Stimulated activated naive CD8-positive, alpha-beta T cell treated with anti-CD3 and anti-CD28 coated beads, Interleukin-15, amount 100 ng/mL, for 72 hours (primary cell): ENCODE data around the gene ATP6V1C2.

Source experiments
- ATAC-seq: fragments of 150-1000 bp; cut with Tn5 transposase; 2 replicates; pipeline ENCODE4 v1.10.0; 2021; ENCODE audit warnings: mild to moderate bottlenecking, moderate library complexity
- DNase-seq, 2 donors: peaks; one replicate each; pipeline ENCODE4 v3.0.0; 2021 to 2022
- H3K27ac Mint-ChIP-seq, 2 donors: one replicate each; pipeline ENCODE4 v1.8.0; 2022; ENCODE audit warnings: mild to moderate bottlenecking in 2 of 2, mixed read lengths in 2 of 2, moderate library complexity in 2 of 2
- H3K27me3 Mint-ChIP-seq: one replicate; pipeline ENCODE4 v1.8.0; 2022; ENCODE audit warnings: mixed read lengths
- H3K4me1 Mint-ChIP-seq: one replicate; pipeline ENCODE4 v1.8.0; 2022; ENCODE audit warnings: mild to moderate bottlenecking, mixed read lengths
- H3K4me3 Mint-ChIP-seq, 2 donors: one replicate each; pipeline ENCODE4 v1.8.0; 2022; ENCODE audit warnings: mild to moderate bottlenecking in 2 of 2, mixed read lengths in 2 of 2, moderate library complexity in 1 of 2
- H3K9me3 Mint-ChIP-seq, 2 donors: one replicate each; pipeline ENCODE4 v1.8.0; 2022; ENCODE audit warnings: mixed read lengths in 2 of 2

The ATP6V1C2 gene

GRCh38 chr2:10820978-10821695, 99.7 kb downstream of the ATP6V1C2 start:
- Mint-ChIP-seq H3K9me3 (no peaks in the 10 kb centered on the region), H3K4me3 (no peak overlapping the region), H3K27ac (no peak overlapping the region), H3K27me3 (peaks cover 40% of the 10 kb centered on the region), H3K4me1 (no peaks in the 10 kb centered on the region)
- ATAC-seq: no peak
- DNase-seq: no peak

DNA sequence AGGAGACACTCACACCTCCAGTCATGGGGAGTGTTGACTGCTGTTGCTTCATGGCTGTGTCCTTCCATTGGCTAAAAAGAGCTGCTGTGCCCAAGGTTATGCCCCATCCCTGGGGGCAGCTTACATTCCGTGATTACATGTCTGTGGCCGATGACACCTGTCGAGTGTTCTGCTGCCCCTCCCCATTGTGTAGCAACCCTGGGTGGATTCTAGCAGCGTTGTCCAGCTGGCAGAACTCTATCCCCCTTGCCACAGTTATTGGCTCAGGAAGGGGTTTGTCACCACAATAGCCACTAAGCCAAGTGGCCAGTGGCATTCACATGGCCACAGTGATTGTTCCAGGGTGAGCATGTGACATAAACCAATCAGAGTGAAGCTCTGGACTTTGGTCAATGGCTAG, 102.8 kb downstream of the ATP6V1C2 start:
- Mint-ChIP-seq H3K4me3 (no peak overlapping the region), H3K27me3 (peaks cover 35% of the 10 kb centered on the region), H3K4me1 (no peaks in the 10 kb centered on the region), H3K27ac (no peak overlapping the region), H3K9me3 (no peaks in the 10 kb centered on the region)
- ATAC-seq: no peak
- DNase-seq: no peak

DNA sequence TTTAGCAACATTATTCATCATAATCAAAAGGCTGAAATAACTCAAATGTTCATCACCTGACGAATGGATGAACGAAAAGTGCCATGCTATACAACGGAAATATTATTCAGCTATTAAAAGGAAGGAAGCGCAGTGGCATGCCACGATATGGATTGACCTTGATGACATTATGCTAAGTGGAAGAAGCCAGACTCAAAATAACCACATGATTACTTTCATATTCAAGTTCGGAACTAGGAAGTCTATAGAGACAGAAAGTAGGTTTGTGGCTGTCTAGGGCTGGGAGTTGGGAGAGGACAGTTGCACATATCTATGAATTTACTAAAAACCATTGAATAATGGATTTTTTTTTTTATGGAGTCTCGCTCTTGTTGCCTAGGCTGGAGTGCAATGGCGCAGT, 104.6 kb downstream of the ATP6V1C2 start:
- no peaks in the 10 kb centered on the region for H3K4me1 Mint-ChIP-seq
- H3K27me3 Mint-ChIP-seq: peaks cover 45% of the 10 kb centered on the region
- no peak for DNase-seq
- no peak for ATAC-seq
- H3K27ac Mint-ChIP-seq: no peak overlapping the region
- no peaks in the 10 kb centered on the region for H3K9me3 Mint-ChIP-seq
- H3K4me3 Mint-ChIP-seq: no peak overlapping the region

DNA sequence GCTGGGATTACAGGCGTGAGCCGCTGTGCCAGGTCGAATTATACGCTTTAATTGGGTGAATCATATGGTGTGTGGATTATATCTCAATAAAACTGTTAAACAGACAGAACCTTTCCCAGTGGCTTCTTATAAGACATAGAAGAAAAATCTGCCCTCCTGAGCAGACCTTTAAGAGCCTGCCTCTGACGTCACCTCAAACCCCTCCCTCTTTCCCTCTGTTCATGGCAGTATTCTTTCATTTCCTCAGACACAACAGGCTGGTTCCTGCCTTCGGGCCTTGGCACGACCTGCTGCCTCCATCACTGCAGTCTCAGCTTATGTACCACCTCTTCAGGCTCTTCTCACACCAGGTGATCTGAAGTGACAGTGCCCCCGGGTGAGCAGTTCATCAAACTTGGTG, 105.2 kb downstream of the ATP6V1C2 start:
- no peak overlapping the region for H3K4me3 Mint-ChIP-seq
- DNase-seq: no peak
- ATAC-seq: no peak
- H3K4me1 Mint-ChIP-seq: no peaks in the 10 kb centered on the region
- peaks cover 47% of the 10 kb centered on the region for H3K27me3 Mint-ChIP-seq
- no peak overlapping the region for H3K27ac Mint-ChIP-seq
- no peaks in the 10 kb centered on the region for H3K9me3 Mint-ChIP-seq

DNA sequence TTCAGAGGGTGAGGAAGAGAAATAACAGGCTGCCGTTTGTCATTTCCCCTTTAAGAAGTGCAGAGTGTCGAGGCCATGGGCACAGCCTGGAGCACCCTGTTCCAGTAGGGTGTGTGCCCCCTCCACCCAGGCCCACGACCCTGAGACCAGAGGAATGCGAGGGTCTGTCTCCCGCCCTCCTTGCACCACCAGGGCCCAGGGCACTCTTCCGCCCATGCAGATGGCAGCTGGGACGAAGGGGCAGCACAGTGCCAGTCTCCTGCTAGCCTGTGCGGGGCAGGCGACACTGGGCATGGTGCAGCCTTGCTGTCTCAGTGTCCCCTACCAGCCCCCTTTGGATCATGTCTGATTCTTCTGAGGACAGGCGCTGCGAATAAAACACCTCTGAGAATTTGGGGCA, 106.9 kb downstream of the ATP6V1C2 start:
- ATAC-seq (no peak), DNase-seq (no peak)
- no peaks in the 10 kb centered on the region for H3K9me3 Mint-ChIP-seq
- H3K27me3 Mint-ChIP-seq: peaks cover 61% of the 10 kb centered on the region
- H3K27ac Mint-ChIP-seq: no peak overlapping the region
- H3K4me1 Mint-ChIP-seq: peaks cover 8% of the 10 kb centered on the region
- no peak overlapping the region for H3K4me3 Mint-ChIP-seq

DNA sequence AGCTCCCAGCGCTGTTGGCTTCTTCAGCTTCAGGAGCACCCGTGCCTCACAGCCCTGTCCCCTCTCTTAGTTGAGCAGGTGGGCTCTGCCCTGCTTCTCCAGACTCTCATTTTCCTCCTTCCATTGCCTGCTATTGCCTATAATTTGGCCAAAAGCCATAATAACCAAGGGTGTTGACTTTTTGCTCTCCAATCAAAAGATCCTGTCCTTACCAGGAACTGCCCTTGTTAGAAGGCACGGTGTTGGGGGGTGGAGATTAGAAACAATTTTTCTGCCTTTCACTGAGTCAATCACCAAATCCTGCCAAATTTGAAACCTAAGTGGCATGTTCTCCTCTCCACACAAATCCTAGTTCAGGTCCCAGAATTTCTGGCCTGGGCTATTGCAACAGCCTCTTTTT, 107.9 kb downstream of the ATP6V1C2 start:
- H3K9me3 Mint-ChIP-seq: no peaks in the 10 kb centered on the region
- no peak for ATAC-seq
- no peak for DNase-seq
- H3K4me3 Mint-ChIP-seq: no peak overlapping the region
- H3K4me1 Mint-ChIP-seq: peaks cover 8% of the 10 kb centered on the region
- H3K27ac Mint-ChIP-seq: no peak overlapping the region
- H3K27me3 Mint-ChIP-seq: peaks cover 61% of the 10 kb centered on the region

DNA sequence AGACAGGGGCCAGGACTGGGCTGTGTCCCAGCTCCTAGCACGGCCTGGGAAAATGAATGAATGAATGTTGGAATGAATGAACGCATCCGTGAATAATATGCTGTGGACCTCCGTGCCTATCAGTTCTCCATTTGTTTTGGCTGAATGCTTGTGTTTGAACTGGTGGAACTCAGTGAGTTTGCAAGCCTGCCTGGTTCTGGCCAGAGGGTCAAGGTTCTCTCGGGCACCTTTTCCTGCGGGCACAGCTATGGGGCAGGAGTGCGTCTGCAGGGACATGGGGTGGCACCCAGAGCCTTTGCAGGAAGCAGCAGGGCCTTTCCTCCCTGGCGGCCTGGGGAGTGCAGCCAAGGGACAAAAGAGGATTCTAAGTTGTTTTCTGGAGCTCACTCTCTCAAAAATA, 108.8 kb downstream of the ATP6V1C2 start:
- H3K27me3 Mint-ChIP-seq: peaks cover 52% of the 10 kb centered on the region

DNA sequence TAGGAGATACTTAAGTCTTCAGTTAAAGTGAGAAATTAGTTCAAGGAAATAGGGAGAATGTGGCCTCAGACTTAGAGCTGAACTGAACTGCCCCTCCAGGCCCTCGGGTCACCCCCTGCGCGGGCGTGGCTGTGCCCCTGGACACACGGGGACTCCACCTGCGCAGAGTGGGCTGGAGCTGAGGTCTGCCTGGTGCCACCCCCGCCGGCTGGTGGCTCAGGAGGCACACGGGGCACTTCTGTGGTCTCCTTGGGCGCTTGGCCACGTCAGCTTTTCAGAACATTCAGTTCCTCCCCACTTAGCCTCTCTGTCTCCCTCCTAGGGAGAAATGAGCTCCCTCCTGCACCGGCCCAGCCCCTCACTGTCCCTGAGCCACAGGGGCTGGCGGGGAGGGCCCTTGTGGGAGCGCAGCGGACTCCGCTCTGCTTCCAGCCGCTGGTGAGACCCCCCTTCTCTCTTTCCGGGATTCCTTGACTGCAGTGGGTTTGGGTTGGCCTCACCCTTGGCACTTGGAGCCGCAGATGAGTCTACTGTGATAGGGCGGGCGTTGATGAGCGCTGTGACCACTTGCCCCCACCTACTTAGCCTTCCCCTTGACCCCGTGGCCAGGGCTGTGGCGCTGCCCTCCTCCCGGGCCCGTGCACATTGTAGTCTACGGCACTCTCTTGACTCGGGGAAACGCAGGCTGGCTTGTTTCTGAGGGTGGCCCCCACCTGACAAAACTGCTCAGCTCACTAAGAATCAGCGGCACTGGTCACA, 109.4 kb downstream of the ATP6V1C2 start:
- H3K9me3 Mint-ChIP-seq: no peaks in the 10 kb centered on the region
- H3K27me3 Mint-ChIP-seq: peaks cover 46% of the 10 kb centered on the region
- ATAC-seq: no peak
- no peak for DNase-seq
- no peak overlapping the region for H3K27ac Mint-ChIP-seq
- peaks cover 8% of the 10 kb centered on the region for H3K4me1 Mint-ChIP-seq
- no peak overlapping the region for H3K4me3 Mint-ChIP-seq

More for the DNA sequence above, 108.8 kb downstream of the ATP6V1C2 start:
- Mint-ChIP-seq H3K4me1 (peaks cover 8% of the 10 kb centered on the region), H3K9me3 (no peaks in the 10 kb centered on the region), H3K27ac (no peak overlapping the region), H3K4me3 (no peak overlapping the region)
- ATAC-seq: no peak
- DNase-seq: no peak

- peaks cover 42% of the 10 kb centered on the region for H3K27me3 Mint-ChIP-seq
- H3K27ac Mint-ChIP-seq: no peak overlapping the region
- H3K4me1 Mint-ChIP-seq: peaks cover 8% of the 10 kb centered on the region
- no peak overlapping the region for H3K4me3 Mint-ChIP-seq
- no peak for ATAC-seq
- H3K9me3 Mint-ChIP-seq: no peaks in the 10 kb centered on the region
- no peak for DNase-seq
Measured at GRCh38 chr2:10831400-10831985, 110.1 kb downstream of the ATP6V1C2 start.

DNA sequence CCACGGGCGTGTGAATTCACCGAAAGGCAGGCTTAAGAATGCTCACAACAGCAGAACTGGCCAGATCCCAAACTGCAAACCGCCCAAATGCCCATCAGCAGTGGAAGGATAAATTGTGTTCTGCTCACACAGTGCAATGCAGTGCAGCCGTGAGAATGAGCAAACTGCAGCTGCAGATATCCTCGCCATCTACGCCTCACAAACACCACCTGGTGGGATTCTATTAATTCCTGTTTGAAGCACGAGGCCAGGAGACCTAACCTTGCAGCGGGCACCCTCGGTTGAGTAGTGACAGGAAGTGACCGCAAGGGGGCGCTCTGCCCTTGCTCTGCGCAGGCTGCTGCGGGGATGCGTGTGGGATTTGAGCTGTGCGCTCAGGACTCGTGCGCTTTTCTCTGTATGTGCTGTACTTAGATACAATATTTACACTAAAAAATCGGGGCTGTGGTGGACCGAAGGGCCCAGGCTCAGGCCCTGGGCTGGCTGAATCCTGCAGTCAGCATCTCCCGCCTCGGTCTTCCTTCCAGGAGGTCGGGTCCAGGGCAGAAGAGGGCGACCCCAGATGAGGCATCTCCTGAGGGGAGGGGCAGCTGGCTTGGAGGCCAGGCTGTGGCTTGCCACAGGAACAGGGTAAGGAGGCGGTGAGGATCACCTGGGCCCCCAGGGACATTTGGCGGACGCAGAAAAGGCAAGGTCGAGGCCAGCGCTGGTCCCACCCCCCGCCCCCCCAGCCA, 110.9 kb downstream of the ATP6V1C2 start:
- Mint-ChIP-seq H3K9me3 (no peaks in the 10 kb centered on the region), H3K4me3 (peak overlapping the region; percentile 8 to 12), H3K27me3 (peaks cover 48% of the 10 kb centered on the region), H3K4me1 (peaks cover 8% of the 10 kb centered on the region), H3K27ac (no peak overlapping the region)
- peak; percentile 78 to 82 for DNase-seq
- peak; percentile 81 for ATAC-seq

DNA sequence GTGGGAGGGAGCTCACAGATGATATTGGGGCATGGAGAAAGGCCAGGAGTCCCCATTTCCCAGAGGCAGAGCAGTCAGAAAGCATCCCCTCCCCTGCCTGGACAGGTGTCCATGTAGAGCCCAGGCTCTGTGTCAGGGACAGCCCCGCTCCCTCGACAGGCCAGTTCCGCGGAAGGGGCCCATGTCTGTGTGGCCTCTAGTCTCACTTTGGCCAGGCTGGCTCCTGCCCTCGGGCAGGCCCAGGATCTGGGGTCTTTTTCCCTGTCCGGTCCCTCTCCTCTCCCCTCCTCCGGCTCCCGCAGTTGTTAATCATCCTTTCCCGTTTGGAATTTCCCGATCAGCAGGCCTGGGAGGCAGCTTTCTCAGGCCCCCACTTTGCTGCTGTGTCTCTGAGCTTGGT, 111.6 kb downstream of the ATP6V1C2 start:
- H3K9me3 Mint-ChIP-seq: no peaks in the 10 kb centered on the region
- no peak for DNase-seq
- H3K27ac Mint-ChIP-seq: no peak overlapping the region
- peaks cover 55% of the 10 kb centered on the region for H3K27me3 Mint-ChIP-seq
- no peak for ATAC-seq
- H3K4me1 Mint-ChIP-seq: peaks cover 8% of the 10 kb centered on the region
- no peak overlapping the region for H3K4me3 Mint-ChIP-seq

- no peak overlapping the region for H3K4me3 Mint-ChIP-seq
- ATAC-seq (no peak), DNase-seq (no peak)
- H3K9me3 Mint-ChIP-seq: no peaks in the 10 kb centered on the region
- H3K4me1 Mint-ChIP-seq: peaks cover 8% of the 10 kb centered on the region
- peaks cover 56% of the 10 kb centered on the region for H3K27me3 Mint-ChIP-seq
- H3K27ac Mint-ChIP-seq: no peak overlapping the region
Measured at GRCh38 chr2:10834068-10834655, 112.7 kb downstream of the ATP6V1C2 start.
